HepG2 (cell line): ENCODE results near the gene RNASE4. TPM values are rescaled to one million over a fixed set of nuclear protein-coding genes. Genes with fewer than 3 reads are reported as not detected.

ENCODE experiments used
- BRD4 ChIP-seq: sonication (generic); formaldehyde crosslinking; IDR thresholded peaks from 2 replicates; pipeline ENCODE4 v1.4.0; 2020; ENCODE audit warnings: missing genetic modification reagents
- GLI4 ChIP-seq: sonication (generic); formaldehyde crosslinking; IDR thresholded peaks from 2 replicates; pipeline ENCODE4 v1.5.1; 2020; ENCODE audit warnings: missing genetic modification reagents, mild to moderate bottlenecking, moderate library complexity, borderline replicate concordance
- ISX ChIP-seq: sonication (generic); formaldehyde crosslinking; conservative IDR thresholded peaks from 2 replicates; pipeline ENCODE4 v1.5.0; 2020; ENCODE audit warnings: missing genetic modification reagents
- MEF2D ChIP-seq: sonication (generic); formaldehyde crosslinking; IDR thresholded peaks from 2 replicates; pipeline ENCODE4 v1.5.1; 2020; ENCODE audit warnings: mild to moderate bottlenecking, missing genetic modification reagents
- SMAD9 ChIP-seq: sonication (generic); formaldehyde crosslinking; IDR thresholded peaks from 2 replicates; pipeline ENCODE4 v1.5.1; 2020; ENCODE audit warnings: mild to moderate bottlenecking, missing genetic modification reagents
- SNAPC2 ChIP-seq: sonication (generic); formaldehyde crosslinking; IDR thresholded peaks from 2 replicates; pipeline ENCODE4 v1.8.1; 2022; ENCODE audit warnings: mild to moderate bottlenecking, missing genetic modification reagents
- TAF1 ChIP-seq: sonication (generic); formaldehyde crosslinking; IDR thresholded peaks from 2 replicates; pipeline ENCODE4 v1.4.0; 2020; ENCODE audit warnings: missing genetic modification reagents
- TAF15 ChIP-seq: fragments of 200-400 bp; formaldehyde crosslinking; IDR thresholded peaks from one replicate; pipeline ENCODE4 v1.6.1; 2018; ENCODE audit warnings: mild to moderate bottlenecking, low read depth, low read length; ENCODE audit not compliant: poor library complexity, severe bottlenecking
- TP53 ChIP-seq: sonication (generic); formaldehyde crosslinking; conservative IDR thresholded peaks from 2 replicates; pipeline ENCODE4 v1.4.0; 2020; ENCODE audit warnings: missing genetic modification reagents
- ZNF292 ChIP-seq: sonication (generic); formaldehyde crosslinking; IDR thresholded peaks from 2 replicates; pipeline ENCODE4 v1.8.1; 2022; ENCODE audit warnings: mild to moderate bottlenecking, low read depth, missing genetic modification reagents, borderline replicate concordance
- ZNF33B ChIP-seq: sonication (generic); formaldehyde crosslinking; IDR thresholded peaks from 2 replicates; pipeline ENCODE4 v1.5.1; 2020; ENCODE audit warnings: mild to moderate bottlenecking, missing genetic modification reagents
- ZNF788 ChIP-seq: sonication (generic); formaldehyde crosslinking; IDR thresholded peaks from 2 replicates; pipeline ENCODE4 v1.5.0; 2020; ENCODE audit warnings: mild to moderate bottlenecking, missing genetic modification reagents, borderline replicate concordance
- ZSCAN20 ChIP-seq: sonication (generic); formaldehyde crosslinking; IDR thresholded peaks from 2 replicates; pipeline ENCODE4 v1.4.0; 2020; ENCODE audit warnings: missing genetic modification reagents, mild to moderate bottlenecking, borderline replicate concordance
- polyA plus RNA-seq, 8 experiments: library from polyadenylated mRNA; depleted of rRNA in 3 of 8; stranded (reverse) in 7 of 8; unstranded in 1 of 8; fragments of >200 nt; fragmentation: Illumina TruSeq in 4 of 8; extraction: Trizol in 4 of 8; gene quantifications; 2 replicates each; pipeline versions ENCODE4 v1.2.1 to v1.2.3, GENCODE V29; 2011 to 2016; ENCODE audit warnings: low read depth in 4 of 8, missing spikeins in 1 of 8, mixed read lengths in 1 of 8; ENCODE audit not compliant: insufficient read depth in 1 of 8
- total RNA-seq, 5 experiments: library from RNA; depleted of rRNA; stranded (reverse); fragments of >200 nt; fragmentation: Illumina TruSeq; extraction: Trizol; gene quantifications; 2 replicates each; pipeline ENCODE4 v1.2.3, GENCODE V29; 2016; ENCODE audit warnings: low read depth in 1 of 5
- TF ChIP-seq, protein P1 (sequence below): sonication (generic); formaldehyde crosslinking; IDR thresholded peaks from 2 replicates; pipeline ENCODE4 v1.5.1; 2020; ENCODE audit warnings: mild to moderate bottlenecking, missing genetic modification reagents
- TF ChIP-seq, protein P2 (sequence below): sonication (generic); formaldehyde crosslinking; IDR thresholded peaks from 2 replicates; pipeline ENCODE4 v1.8.1; 2023; ENCODE audit warnings: missing genetic modification reagents, inconsistent platforms, borderline replicate concordance
- TF ChIP-seq, protein P3 (sequence below): sonication (generic); formaldehyde crosslinking; IDR thresholded peaks from 2 replicates; pipeline ENCODE4 v1.5.1; 2020; ENCODE audit warnings: mild to moderate bottlenecking, missing genetic modification reagents, borderline replicate concordance
- TF ChIP-seq, protein P4 (sequence below): sonication (generic); formaldehyde crosslinking; IDR thresholded peaks from 2 replicates; pipeline ENCODE4 v1.5.1; 2020; ENCODE audit warnings: missing genetic modification reagents, mild to moderate bottlenecking, borderline replicate concordance
- TF ChIP-seq, protein P5 (sequence below): sonication (generic); formaldehyde crosslinking; IDR thresholded peaks from 2 replicates; pipeline ENCODE4 v1.8.1; 2023; ENCODE audit warnings: mild to moderate bottlenecking, missing genetic modification reagents

RNASE4 gene
- total and polyA plus RNA-seq, 2 of the 13 experiments (the other 11 are each of a cell fraction or from before 2014, with no cell fraction given), result 109 to 983 TPM

DNA sequence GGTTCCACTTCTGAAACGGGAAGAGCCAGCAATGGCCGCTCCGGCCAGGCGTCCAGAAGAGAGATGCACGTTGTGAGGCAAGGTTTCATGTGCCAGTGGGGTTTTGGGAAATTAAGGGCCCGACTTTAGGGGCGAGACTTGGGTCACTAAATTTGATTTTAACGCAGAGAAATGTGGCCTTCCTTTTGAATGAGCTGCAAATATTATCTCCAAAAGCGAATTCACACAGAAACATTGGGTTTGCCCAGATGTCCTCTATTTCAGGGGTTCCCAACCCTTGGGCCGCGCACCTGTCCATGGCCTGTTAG lies 2.3 kb upstream of the RNASE4 start (continued):
- TF ChIP-seq, protein P1, sequence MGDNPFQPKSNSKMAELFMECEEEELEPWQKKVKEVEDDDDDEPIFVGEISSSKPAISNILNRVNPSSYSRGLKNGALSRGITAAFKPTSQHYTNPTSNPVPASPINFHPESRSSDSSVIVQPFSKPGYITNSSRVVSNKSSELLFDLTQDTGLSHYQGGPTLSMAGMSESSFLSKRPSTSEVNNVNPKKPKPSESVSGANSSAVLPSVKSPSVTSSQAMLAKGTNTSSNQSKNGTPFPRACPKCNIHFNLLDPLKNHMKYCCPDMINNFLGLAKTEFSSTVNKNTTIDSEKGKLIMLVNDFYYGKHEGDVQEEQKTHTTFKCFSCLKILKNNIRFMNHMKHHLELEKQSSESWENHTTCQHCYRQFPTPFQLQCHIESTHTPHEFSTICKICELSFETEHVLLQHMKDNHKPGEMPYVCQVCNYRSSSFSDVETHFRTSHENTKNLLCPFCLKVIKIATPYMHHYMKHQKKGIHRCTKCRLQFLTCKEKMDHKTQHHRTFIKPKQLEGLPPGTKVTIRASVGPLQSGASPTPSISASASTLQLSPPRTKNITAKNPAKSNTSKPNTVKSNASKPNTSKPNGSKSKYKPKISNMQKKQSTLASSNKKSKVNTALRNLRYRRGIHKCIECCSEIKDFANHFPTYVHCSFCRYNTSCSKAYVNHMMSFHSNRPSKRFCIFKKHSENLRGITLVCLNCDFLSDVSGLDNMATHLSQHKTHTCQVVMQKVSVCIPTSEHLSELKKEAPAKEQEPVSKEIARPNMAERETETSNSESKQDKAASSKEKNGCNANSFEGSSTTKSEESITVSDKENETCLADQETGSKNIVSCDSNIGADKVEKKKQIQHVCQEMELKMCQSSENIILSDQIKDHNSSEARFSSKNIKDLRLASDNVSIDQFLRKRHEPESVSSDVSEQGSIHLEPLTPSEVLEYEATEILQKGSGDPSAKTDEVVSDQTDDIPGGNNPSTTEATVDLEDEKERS (CRISPR knock-in tag), result no peak; the same call in 1 of the 2 replicates
- TF ChIP-seq GLI4 (no peak), BRD4 (CRISPR knock-in tag) (0 out of 2 replicates have a peak, but pooled peaks have one; percentile 33), SMAD9 (CRISPR knock-in tag) (no peak), ZNF788 (no peak), SNAPC2 (CRISPR knock-in tag) (no peak), ZNF292 (CRISPR knock-in tag) (no peak), ZSCAN20 (CRISPR knock-in tag) (no peak), ZNF33B (no peak), TAF1 (CRISPR knock-in tag) (no peak), ISX (CRISPR knock-in tag) (peak; percentile 65; the same call in 1 of the 2 replicates), TAF15 (no peak), MEF2D (no peak), TP53 (CRISPR knock-in tag) (no peak)
- TF ChIP-seq, protein P2, sequence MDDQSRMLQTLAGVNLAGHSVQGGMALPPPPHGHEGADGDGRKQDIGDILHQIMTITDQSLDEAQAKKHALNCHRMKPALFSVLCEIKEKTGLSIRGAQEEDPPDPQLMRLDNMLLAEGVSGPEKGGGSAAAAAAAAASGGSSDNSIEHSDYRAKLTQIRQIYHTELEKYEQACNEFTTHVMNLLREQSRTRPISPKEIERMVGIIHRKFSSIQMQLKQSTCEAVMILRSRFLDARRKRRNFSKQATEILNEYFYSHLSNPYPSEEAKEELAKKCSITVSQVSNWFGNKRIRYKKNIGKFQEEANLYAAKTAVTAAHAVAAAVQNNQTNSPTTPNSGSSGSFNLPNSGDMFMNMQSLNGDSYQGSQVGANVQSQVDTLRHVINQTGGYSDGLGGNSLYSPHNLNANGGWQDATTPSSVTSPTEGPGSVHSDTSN, result no peak
- TF ChIP-seq, protein P3, sequence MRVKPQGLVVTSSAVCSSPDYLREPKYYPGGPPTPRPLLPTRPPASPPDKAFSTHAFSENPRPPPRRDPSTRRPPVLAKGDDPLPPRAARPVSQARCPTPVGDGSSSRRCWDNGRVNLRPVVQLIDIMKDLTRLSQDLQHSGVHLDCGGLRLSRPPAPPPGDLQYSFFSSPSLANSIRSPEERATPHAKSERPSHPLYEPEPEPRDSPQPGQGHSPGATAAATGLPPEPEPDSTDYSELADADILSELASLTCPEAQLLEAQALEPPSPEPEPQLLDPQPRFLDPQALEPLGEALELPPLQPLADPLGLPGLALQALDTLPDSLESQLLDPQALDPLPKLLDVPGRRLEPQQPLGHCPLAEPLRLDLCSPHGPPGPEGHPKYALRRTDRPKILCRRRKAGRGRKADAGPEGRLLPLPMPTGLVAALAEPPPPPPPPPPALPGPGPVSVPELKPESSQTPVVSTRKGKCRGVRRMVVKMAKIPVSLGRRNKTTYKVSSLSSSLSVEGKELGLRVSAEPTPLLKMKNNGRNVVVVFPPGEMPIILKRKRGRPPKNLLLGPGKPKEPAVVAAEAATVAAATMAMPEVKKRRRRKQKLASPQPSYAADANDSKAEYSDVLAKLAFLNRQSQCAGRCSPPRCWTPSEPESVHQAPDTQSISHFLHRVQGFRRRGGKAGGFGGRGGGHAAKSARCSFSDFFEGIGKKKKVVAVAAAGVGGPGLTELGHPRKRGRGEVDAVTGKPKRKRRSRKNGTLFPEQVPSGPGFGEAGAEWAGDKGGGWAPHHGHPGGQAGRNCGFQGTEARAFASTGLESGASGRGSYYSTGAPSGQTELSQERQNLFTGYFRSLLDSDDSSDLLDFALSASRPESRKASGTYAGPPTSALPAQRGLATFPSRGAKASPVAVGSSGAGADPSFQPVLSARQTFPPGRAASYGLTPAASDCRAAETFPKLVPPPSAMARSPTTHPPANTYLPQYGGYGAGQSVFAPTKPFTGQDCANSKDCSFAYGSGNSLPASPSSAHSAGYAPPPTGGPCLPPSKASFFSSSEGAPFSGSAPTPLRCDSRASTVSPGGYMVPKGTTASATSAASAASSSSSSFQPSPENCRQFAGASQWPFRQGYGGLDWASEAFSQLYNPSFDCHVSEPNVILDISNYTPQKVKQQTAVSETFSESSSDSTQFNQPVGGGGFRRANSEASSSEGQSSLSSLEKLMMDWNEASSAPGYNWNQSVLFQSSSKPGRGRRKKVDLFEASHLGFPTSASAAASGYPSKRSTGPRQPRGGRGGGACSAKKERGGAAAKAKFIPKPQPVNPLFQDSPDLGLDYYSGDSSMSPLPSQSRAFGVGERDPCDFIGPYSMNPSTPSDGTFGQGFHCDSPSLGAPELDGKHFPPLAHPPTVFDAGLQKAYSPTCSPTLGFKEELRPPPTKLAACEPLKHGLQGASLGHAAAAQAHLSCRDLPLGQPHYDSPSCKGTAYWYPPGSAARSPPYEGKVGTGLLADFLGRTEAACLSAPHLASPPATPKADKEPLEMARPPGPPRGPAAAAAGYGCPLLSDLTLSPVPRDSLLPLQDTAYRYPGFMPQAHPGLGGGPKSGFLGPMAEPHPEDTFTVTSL (CRISPR knock-in tag), result no peak
- TF ChIP-seq, protein P4, sequence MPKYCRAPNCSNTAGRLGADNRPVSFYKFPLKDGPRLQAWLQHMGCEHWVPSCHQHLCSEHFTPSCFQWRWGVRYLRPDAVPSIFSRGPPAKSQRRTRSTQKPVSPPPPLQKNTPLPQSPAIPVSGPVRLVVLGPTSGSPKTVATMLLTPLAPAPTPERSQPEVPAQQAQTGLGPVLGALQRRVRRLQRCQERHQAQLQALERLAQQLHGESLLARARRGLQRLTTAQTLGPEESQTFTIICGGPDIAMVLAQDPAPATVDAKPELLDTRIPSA (CRISPR knock-in tag), result no peak
- TF ChIP-seq, protein P5, sequence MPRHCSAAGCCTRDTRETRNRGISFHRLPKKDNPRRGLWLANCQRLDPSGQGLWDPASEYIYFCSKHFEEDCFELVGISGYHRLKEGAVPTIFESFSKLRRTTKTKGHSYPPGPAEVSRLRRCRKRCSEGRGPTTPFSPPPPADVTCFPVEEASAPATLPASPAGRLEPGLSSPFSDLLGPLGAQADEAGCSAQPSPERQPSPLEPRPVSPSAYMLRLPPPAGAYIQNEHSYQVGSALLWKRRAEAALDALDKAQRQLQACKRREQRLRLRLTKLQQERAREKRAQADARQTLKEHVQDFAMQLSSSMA, result no peak
